Suprapubic skin (tissue), 4 donors: Measurements from ENCODE around the gene TIMP2. TPM values are rescaled to one million over a fixed set of nuclear protein-coding genes. Genes with fewer than 3 reads are reported as not detected.

Experiments
- DNase-seq, 2 donors: peaks; one replicate each; pipeline ENCODE4 v3.0.0-alpha.2; 2019; ENCODE audit warnings: low spot score in 2 of 2
- H3K27ac ChIP-seq: fragments of 200-600 bp; sonication (generic); one replicate; pipeline ENCODE4 v1.5.1; 2019
- H3K27me3 ChIP-seq: fragments of 200-600 bp; sonication (generic); one replicate; pipeline ENCODE4 v1.5.1; 2019
- H3K36me3 ChIP-seq: fragments of 200-600 bp; sonication (generic); one replicate; pipeline ENCODE4 v1.5.1; 2019
- H3K4me1 ChIP-seq: fragments of 200-600 bp; sonication (generic); one replicate; pipeline ENCODE4 v1.5.1; 2019
- H3K4me3 ChIP-seq: fragments of 200-600 bp; sonication (generic); one replicate; pipeline ENCODE4 v1.5.1; 2019; ENCODE audit warnings: mild to moderate bottlenecking
- H3K9me3 ChIP-seq: fragments of 200-600 bp; sonication (generic); one replicate; pipeline ENCODE4 v1.5.1; 2019
- EP300 ChIP-seq: sonication (generic); formaldehyde crosslinking; IDR thresholded peaks from one replicate; pipeline ENCODE4 v1.6.1; 2017; ENCODE audit warnings: antibody characterized with exemption
- POLR2A ChIP-seq, 2 donors: fragments of 450-650 bp; IDR thresholded peaks; one replicate each; pipeline ENCODE4 v1.6.1; 2017; ENCODE audit warnings: antibody characterized with exemption in 2 of 2, mild to moderate bottlenecking in 2 of 2, moderate library complexity in 2 of 2
- POLR2AphosphoS5 ChIP-seq, 3 donors: sonication (generic); formaldehyde crosslinking; IDR thresholded peaks; one replicate each; pipeline ENCODE4 v1.6.1; 2017; ENCODE audit warnings: antibody characterized with exemption in 3 of 3
- WGBS: methylation state at CpG from one replicate; pipeline ENCODE4 v1.1.5; 2018; 5-methylcytosine and 5-hydroxymethylcytosine counted together
- total RNA-seq, 4 donors: library from RNA; depleted of rRNA; stranded (reverse); fragments of >200 nt; gene quantifications; one replicate each; pipeline ENCODE4 v1.1.0, GENCODE V29; 2016
- TF ChIP-seq, protein P1 (sequence below), 2 donors: fragments of 200-600 bp in 1 of 2; fragments of 450-650 bp in 1 of 2; sonication (generic) in 1 of 2; IDR thresholded peaks; one replicate each; pipeline ENCODE4 v1.5.1; 2016 to 2019; ENCODE audit warnings: antibody characterized with exemption in 2 of 2, mild to moderate bottlenecking in 1 of 2, moderate library complexity in 1 of 2

Gene TIMP2
- total RNA-seq, 4 donors from 2014 or later = 48.4 to 114 (median 76.0) TPM

DNA sequence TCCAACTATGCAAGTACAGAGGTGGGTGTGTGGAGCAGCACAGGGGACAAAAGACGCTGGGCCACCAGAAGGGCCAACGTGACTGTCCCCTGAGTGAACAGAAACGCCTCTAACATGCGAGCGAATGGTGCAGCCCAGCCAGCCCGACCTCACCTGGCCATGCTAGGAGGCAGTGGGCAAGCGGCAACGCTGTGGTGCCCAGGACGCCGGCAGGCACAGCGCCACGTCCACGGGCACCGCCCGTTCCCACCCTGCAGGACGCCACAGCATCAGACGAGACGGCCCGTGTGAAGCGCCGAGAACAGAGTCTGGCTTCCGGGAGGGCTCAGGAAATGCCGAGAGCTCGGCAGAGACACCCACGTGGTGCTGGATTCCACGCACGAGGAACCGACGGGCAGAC, 24.4 kb downstream of the TIMP2 start:
- no peak overlapping the region for H3K27ac ChIP-seq
- H3K36me3 ChIP-seq = no peaks in the 10 kb centered on the region
- peaks cover 50% of the 10 kb centered on the region for H3K4me1 ChIP-seq
- no peaks in the 10 kb centered on the region for H3K27me3 ChIP-seq
- no peak for DNase-seq
- WGBS = 87% methylated on average over 28 of the region's 29 CpGs
- H3K9me3 ChIP-seq = no peaks in the 10 kb centered on the region
- no peak for TF ChIP-seq POLR2AphosphoS5 (IDR thresholded peaks at IDR 0.05)
- TF ChIP-seq, protein P1, sequence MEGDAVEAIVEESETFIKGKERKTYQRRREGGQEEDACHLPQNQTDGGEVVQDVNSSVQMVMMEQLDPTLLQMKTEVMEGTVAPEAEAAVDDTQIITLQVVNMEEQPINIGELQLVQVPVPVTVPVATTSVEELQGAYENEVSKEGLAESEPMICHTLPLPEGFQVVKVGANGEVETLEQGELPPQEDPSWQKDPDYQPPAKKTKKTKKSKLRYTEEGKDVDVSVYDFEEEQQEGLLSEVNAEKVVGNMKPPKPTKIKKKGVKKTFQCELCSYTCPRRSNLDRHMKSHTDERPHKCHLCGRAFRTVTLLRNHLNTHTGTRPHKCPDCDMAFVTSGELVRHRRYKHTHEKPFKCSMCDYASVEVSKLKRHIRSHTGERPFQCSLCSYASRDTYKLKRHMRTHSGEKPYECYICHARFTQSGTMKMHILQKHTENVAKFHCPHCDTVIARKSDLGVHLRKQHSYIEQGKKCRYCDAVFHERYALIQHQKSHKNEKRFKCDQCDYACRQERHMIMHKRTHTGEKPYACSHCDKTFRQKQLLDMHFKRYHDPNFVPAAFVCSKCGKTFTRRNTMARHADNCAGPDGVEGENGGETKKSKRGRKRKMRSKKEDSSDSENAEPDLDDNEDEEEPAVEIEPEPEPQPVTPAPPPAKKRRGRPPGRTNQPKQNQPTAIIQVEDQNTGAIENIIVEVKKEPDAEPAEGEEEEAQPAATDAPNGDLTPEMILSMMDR (IDR thresholded peaks at IDR 0.05) = no peak
- no peak for TF ChIP-seq EP300
- TF ChIP-seq POLR2A (IDR thresholded peaks at IDR 0.05) = no peak
- H3K4me3 ChIP-seq = no peak overlapping the region

DNA sequence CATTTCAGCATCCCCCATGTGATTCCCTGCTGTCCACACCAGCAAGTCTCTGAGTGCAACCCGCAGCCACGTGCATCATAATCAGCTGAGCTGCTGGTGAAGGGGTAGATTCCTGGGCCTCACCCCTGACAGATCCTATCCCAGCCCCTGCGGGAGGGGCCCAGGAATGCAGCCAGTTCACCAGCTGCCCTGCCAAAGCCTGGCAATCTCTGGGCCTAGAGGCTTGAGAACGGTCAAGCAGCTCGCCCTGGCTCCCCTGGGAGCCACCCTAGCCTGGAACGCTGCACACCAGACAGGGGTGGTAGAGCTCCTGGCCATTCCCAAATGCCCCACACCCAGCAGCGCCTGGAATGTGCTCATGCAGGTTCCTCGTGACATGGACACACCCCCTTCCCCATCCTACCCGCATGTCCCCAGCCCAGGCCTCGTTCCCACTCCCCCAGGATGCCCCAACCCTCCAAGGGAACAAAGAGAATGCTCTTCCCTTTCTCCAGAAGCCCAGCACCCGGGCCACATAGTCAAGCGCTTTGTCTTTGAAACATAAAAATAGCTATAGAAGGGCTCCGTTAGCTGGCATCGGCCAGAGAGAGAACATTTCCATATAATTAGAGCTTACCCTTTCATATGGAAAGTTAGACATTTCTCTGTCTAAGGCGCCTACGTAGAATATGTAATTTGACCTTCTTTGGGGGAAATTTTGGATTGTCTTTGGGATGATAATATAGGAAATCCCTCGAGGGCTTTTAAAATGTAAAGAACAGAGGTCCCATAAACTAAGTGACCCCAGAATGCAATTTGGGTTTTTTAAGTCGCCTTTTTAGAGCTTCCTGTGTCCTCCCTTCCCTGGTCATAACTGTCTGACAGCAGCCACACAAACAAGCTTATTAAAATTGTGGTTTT, 25.6 kb downstream of the TIMP2 start:
- TF ChIP-seq, protein P1 (IDR thresholded peaks at IDR 0.05) = no peak

DNA sequence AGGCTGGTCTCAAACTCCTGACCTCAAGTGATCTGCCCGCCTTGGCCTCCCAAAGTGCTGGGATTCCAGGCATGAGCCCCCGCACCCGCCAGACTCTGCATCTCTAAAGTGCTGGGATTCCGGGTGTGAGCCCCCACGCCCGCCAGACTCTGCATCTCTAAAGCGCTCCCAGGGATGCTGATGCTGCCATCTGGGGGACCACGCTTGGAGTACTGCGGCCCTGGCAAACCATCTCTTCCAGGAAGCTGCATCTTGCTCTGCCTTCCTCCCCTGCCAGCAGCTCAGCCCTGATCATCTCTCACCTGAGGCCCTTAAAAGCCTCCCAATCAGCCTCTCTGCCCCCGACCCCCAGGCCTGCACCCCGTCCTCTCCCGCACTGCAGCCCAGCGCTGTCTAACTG, 26.2 kb downstream of the TIMP2 start:
- Histone ChIP-seq H3K27me3 (no peaks in the 10 kb centered on the region), H3K4me3 (no peak overlapping the region), H3K4me1 (peaks cover 57% of the 10 kb centered on the region), H3K9me3 (no peaks in the 10 kb centered on the region), H3K27ac (no peak overlapping the region), H3K36me3 (no peaks in the 10 kb centered on the region)
- WGBS = 95% methylated on average over 12 of the region's 13 CpGs
- DNase-seq = no peak
- no peak for TF ChIP-seq EP300
- TF ChIP-seq, protein P1 (IDR thresholded peaks at IDR 0.05) = no peak
- TF ChIP-seq POLR2AphosphoS5 (IDR thresholded peaks at IDR 0.05) = no peak

More for the DNA sequence above, 25.6 kb downstream of the TIMP2 start:
- Histone ChIP-seq H3K4me3 (no peak overlapping the region), H3K27ac (peak overlapping the region; percentile 1), H3K4me1 (peaks cover 57% of the 10 kb centered on the region), H3K27me3 (no peaks in the 10 kb centered on the region), H3K9me3 (no peaks in the 10 kb centered on the region), H3K36me3 (no peaks in the 10 kb centered on the region)
- DNase-seq = peak in 1 of 2 donors; percentile 77
- WGBS = 52% methylated on average over 13 of the region's 18 CpGs

DNA sequence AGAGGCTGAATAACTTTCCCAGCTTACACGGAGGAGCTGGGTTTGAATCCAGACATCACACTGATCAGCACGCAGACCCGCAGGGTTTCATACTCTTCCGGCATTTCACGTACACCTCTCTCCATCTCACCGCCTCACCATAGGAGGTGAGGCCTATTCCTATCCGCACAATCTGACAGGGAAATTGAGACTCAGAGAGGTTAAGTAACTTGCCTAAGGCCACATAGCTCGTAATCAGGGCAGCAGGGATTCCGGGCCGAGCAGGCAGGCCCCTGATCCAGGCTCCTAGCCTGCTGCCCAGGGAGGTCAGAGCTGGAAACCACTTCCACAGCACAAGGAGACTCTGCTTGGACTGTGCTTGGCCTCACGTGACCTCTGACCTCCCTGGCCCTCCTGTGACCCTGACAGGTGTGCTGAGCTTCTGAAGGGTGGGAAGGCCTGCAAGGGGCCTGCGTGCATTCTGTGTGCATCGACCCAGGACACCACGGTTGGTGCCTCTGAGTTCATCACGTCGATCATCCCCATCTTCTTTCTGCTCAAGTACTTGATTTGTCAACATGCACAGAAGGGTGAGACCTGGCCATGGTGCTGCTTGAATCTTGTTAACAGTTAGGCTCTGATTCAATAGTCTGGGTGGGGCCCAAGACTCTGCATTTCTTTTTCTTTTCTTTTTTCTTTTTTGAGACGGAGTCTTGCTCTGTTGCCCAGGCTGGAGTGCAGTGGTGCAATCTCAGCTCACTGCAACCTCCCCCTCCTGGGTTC, 26.9 kb downstream of the TIMP2 start:
- no peaks in the 10 kb centered on the region for H3K9me3 ChIP-seq
- TF ChIP-seq EP300 (no peak), POLR2A (IDR thresholded peaks at IDR 0.05) (no peak), POLR2AphosphoS5 (IDR thresholded peaks at IDR 0.05) (no peak)
- TF ChIP-seq, protein P1 (IDR thresholded peaks at IDR 0.05) = no peak
- peaks cover 2% of the 10 kb centered on the region for H3K36me3 ChIP-seq
- 82% methylated on average over 11 of the region's 17 CpGs for WGBS
- peaks cover 59% of the 10 kb centered on the region for H3K4me1 ChIP-seq
- H3K4me3 ChIP-seq = no peak overlapping the region
- H3K27ac ChIP-seq = no peak overlapping the region
- H3K27me3 ChIP-seq = no peaks in the 10 kb centered on the region
- DNase-seq = no peak

DNA sequence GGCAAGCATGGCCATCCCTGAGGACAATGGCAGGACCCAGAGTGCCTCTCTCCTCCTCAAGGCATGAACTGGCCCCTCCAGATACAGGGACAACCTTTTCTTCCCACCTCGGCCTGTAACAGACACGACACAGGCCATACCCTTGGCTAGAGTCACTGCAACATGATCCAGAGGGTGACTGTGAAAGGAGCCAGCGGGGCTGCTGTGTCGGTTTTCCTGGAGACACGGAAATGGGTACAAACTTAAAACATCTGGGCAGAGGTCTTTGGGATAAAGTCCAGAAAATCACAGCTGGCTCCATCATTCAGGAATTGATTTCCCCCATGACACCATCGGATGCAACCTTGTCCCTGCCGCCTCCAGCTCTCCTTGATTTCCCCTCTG, 27.5 kb downstream of the TIMP2 start:
- no peaks in the 10 kb centered on the region for H3K9me3 ChIP-seq
- TF ChIP-seq EP300 (no peak), POLR2A (IDR thresholded peaks at IDR 0.05) (no peak), POLR2AphosphoS5 (IDR thresholded peaks at IDR 0.05) (no peak)
- TF ChIP-seq, protein P1 (IDR thresholded peaks at IDR 0.05) = no peak
- peaks cover 59% of the 10 kb centered on the region for H3K4me1 ChIP-seq
- WGBS = 77% methylated on average over 7 of the region's 7 CpGs
- DNase-seq = no peak
- H3K27me3 ChIP-seq = no peaks in the 10 kb centered on the region
- H3K36me3 ChIP-seq = peaks cover 6% of the 10 kb centered on the region
- H3K27ac ChIP-seq = peak overlapping the region; percentile 55
- no peak overlapping the region for H3K4me3 ChIP-seq
